Stimulated activated CD8-positive, alpha-beta memory T cell treated with anti-CD3 and anti-CD28 coated beads, Interleukin-7, amount 100 ng/mL, for 4 hours (primary cell): ENCODE data around the gene FLT1.

ENCODE experiments used
- DNase-seq, 2 donors: peaks; one replicate each; pipeline ENCODE4 v3.0.0-alpha.2; 2020; ENCODE audit warnings: low read depth in 2 of 2

The FLT1 gene

GRCh38 chr13:28320209-28320608, 174.7 kb downstream of the FLT1 start:
- no peak for DNase-seq

DNA sequence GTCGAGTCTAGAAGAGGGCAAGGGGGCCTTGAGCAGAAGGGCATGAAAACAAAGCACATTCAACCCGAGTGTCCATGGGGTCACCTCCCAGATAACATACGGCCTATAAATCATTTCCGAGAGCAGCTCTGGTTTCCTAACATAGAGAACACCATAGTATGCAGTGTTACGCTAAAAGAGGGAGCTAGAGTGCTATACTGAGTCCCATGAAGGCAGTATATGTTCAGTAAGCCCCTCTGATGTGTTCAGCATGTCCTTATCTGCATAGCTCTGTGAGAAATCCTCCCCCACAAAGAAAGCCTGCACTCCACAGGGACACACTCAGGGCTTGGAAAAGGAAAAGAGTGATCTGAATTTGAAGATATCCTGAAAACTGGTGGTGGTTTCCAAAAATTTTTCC, 175.4 kb downstream of the FLT1 start:
- DNase-seq: no peak

DNA sequence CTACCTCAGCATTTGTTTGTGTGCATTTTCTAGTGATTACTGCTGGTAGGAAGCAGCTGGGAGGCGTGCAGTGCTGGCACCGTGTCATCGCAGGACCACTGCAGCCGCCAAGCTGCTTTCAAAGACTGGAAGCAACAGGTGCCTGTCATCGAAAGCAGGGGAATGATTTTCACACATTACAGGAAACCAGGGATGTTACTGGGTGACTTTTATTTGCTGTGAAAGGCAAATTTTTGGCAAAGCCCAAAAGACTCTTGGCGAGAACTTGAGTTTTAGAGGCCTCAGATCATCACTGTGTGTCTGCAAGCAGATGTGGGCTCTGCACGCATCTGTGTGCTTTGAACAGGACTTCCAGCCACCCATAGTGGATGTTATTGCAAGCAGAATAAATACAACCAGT, 176.4 kb downstream of the FLT1 start:
- no peak for DNase-seq

- no peak for DNase-seq
Measured at GRCh38 chr13:28316836-28317235, 178.1 kb downstream of the FLT1 start.

GRCh38 chr13:28316129-28316528, 178.8 kb downstream of the FLT1 start:
- no peak for DNase-seq

- no peak for DNase-seq
Measured at GRCh38 chr13:28314879-28315278, 180.0 kb downstream of the FLT1 start.

DNA sequence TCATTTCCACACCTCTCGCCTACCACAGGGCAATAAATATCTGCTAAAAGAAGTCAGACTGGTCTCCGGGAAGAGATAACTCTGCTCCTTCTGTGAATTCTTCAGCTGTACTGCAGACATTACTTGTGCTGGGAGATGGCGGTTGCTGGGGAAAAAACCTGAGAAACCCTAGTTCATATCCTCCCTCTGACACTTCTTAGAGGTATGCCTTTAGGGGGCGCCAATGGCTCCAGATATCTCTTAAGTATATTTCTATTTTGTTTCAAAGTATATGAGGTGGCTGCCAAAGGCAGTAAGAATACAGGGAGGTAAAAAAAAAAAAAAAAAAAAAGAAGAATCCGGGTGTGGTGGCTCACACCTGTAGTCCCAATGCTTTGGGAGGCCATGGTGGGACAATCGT, 181.3 kb downstream of the FLT1 start:
- no peak for DNase-seq

DNA sequence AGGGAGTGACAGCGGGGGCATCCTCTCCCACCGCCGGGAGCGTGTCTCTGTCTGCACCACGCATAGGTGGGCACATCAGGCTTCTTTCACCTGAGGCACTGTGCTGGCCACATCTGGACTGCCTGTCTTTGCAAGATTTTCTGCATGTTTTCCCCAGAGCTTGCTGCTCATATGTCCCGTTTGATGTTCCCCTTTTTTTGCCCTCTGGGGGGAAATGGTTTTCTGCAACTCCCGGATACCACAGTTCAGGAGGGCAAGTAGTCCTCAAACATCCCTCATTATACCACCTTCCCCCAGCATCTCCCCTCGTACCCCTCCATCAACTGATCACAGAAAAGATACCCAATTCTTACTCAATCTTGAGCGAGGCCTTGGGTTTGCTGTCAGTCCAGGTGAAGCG, 188.6 kb downstream of the FLT1 start:
- no peak for DNase-seq

DNA sequence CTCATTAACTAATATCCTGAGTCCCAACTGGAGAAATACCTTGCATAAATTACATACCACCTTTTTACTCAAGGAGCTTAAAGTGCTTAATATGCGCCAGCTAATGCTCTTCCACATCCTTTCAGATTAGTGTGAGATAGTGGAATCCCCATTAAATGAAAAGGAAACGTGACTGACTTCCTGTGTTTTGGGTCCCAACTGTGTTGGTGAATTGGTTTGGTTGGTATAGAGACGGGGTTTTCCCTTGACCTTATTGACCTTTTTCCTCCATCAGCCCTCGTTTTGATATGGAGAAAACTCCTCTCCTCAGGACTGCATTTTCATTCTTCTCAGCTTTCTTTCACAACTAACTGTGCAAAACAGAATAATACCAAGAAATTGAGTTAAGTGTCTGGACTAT, 193.1 kb downstream of the FLT1 start:
- no peak for DNase-seq

DNA sequence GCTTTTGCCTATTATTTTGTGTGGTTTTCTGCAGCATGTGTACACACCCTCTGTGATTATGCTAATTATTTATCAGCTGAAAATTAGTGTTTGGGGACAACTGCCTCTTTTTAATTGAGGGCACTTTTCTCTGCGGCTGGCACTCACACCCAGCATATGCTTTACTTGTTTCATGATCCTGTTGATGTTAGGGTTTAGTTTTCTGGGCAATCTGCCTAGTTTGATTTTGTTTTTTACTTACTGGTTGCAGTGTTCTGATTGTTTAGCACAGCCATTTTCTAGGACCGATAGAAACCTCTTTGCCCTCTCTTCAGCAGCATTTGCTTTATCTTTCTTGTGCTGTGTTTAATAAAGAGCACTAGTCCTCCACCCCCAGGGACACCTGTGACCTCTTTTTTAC, 195.0 kb downstream of the FLT1 start:
- no peak for DNase-seq

DNA sequence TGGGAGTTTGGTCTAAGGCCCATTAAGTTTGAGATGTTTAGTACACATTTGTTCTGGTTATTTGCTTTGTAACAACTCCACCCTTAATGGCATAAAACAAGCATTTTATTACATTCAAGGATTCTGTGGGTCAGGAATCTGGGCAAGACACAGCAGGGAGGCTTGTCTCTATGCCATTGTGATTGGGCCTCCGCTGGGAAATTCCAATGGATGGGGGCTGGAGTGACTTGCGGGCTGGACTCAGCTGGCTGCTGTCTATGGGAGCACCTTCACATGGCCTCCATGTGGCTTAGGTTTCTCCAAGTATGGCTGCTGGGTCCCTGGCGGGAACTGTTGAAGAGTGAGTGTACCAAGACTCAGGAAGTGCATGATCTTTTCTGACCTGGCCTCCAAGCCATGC, 197.6 kb downstream of the FLT1 start:
- no peak for DNase-seq

DNA sequence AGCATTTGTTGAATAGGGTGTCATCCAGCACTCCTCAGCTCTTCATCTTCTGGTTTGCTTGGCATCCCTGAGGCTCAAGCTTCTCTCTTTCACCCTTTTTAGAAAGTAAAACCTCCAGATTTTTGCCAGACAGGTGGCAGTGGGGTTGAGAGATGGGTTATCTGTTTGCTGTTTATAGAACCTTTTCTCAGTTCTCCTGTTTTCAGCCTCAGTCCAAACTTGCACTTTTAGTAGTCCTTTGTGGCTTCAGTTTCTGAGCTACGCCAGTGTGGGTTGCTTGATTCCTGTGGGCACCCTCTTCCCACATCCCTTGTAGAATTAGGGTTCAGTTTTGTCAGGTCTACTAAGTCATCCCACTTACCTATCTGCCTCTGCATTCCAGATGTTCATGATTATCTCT, 208.7 kb downstream of the FLT1 start:
- no peak for DNase-seq

- DNase-seq: no peak
Measured at GRCh38 chr13:28283600-28283999, 211.3 kb downstream of the FLT1 start.

DNA sequence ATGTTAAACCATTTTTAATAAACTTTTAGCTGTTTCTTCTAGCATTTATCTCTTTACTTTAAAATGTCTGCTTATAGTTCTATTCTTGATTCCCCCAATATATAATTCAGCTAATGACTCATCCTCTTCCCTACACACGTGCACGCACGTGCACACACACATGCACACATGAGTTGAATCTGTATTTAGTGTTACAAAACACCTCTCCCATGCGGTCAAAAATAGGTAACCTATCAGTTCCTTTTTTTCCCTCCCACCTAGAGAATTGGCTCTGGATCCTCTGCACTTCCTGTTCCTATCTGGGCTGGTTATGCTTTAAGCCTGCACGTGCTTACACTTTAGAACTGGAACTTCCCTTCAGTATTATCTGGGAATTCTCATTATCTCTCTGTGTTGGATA, 212.5 kb downstream of the FLT1 start:
- DNase-seq: no peak

DNA sequence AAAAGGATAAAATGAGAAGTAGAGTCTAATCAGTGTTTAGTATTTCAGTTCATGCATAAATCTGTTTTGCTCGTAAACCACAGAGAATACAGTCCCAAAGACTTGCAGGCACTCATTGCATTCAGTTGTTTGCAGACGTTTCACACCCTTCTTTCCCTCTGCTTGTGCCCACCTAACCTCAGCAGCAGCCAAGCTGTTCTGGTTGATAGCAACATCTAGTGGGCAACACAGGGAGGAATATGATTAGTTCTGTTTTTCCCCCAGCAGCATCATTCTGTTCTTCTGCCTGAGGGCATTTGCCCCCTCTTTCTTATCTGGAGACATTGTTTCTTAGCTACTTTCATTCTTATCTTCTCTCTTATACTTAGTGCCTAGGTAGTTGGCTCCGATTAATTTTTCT, 221.0 kb downstream of the FLT1 start:
- no peak for DNase-seq

- DNase-seq: no peak
Measured at GRCh38 chr13:28271056-28271840, 223.7 kb downstream of the FLT1 start.

- no peak for DNase-seq
Measured at GRCh38 chr13:28268800-28269223, 226.1 kb downstream of the FLT1 start.

DNA sequence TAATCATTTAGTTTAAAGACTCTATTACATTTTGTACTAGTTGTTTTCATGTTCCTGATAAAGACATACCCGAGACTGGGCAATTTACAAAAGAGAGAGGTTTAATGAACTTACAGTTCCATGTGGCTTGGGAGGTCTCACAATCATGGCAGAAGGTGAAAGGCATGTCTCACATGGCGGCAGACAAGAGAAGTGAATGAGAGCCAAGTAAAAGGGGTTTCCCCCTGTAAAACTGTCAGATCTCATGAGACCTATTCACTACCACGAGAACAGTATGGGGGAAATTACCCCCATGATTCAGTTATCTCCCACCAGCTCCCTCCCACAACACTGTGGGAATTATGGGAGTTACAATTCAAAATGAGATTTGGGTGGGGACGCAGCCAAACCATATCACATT, 227.4 kb downstream of the FLT1 start:
- no peak for DNase-seq

GRCh38 chr13:28258417-28258816, 236.5 kb downstream of the FLT1 start:
- no peak for DNase-seq

DNA sequence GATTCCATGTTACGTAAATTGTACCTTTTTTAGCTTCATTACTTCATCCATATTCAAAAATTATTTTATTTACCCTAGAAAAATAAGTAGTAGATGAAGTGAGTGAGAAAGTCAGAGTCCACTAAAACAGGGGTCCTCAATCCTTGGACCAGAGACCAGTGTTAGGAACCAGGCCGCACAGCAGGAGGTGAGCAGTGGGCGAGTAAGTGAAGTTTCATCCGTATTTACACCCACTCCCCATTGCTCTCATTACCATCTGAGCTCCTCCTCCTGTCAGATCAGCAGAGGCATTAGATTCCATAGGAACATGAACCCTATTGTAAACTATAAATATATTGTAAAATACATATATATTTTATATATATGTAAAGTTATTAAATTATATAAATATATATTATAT, 237.6 kb downstream of the FLT1 start:
- DNase-seq: no peak

DNA sequence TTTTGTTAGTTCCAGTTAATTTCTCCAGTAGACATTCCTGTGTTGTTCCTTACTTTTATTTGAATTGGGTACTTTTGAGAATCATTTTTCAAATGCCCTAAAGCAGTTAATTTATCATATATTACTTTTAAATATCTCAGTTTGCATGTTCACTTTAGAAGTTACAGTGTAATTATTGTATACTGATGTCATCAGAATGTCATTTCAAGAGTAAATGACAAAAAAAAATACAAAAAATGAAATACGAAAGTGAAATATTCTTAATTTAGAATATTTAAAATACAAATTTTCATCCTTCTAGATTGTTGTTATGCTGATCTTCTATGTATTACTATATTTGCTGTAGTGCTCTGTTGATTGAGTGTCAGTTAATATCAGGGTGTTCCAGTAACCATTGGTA, 242.4 kb downstream of the FLT1 start:
- DNase-seq: no peak

DNA sequence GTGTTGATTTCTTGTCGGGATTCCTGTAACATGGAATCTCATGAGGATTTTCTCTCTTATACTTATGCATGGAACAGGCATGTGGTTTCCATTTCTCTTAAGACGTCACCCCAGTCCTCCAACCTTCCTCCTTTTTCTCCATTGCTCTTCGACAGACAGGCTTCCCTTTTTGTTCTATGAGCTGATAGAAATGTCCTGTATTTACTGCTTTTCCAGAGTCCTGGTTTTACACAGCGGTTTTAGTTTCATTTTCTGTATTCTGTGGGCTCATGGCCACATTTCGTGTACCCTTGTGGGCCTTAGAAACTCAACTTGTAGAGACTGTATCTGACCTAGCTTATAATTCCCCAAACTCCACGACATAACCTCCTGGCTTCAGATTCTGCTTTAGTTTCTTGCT, 243.5 kb downstream of the FLT1 start:
- no peak for DNase-seq

GRCh38 chr13:28250542-28250941, 244.4 kb downstream of the FLT1 start:
- no peak for DNase-seq
